Osteoblast (primary cell): Measurements from ENCODE around the gene NPAS3. TPM values are rescaled to one million over a fixed set of nuclear protein-coding genes. Genes with fewer than 3 reads are reported as not detected.

Source experiments
- DNase-seq: peaks from one replicate; pipeline ENCODE4 v3.0.0; 2011; ENCODE audit warnings: low spot score, mixed read lengths; ENCODE audit not compliant: insufficient read length; ENCODE audit errors: missing footprints
- H2AFZ ChIP-seq: 2 replicates; pipeline ENCODE4 v1.6.0; 2011; ENCODE audit warnings: mild to moderate bottlenecking, low read length
- H3K27ac ChIP-seq: 2 replicates; pipeline ENCODE4 v1.5.1; 2011; ENCODE audit warnings: mild to moderate bottlenecking, low read depth, low read length, moderate library complexity
- H3K27me3 ChIP-seq: 2 replicates; pipeline ENCODE4 v1.6.0; 2012; ENCODE audit warnings: mild to moderate bottlenecking, control low read depth, inconsistent platforms, low read length, moderate library complexity; ENCODE audit not compliant: insufficient read depth
- H3K36me3 ChIP-seq: 2 replicates; pipeline ENCODE4 v1.5.1; 2011; ENCODE audit warnings: mild to moderate bottlenecking, low read length, control low read depth, moderate library complexity; ENCODE audit not compliant: insufficient read depth
- H3K4me1 ChIP-seq: 2 replicates; pipeline ENCODE4 v1.5.1; 2011; ENCODE audit warnings: mild to moderate bottlenecking, low read length, control low read depth, moderate library complexity; ENCODE audit not compliant: insufficient read depth
- H3K4me2 ChIP-seq: 2 replicates; pipeline ENCODE4 v1.6.0; 2011; ENCODE audit warnings: mild to moderate bottlenecking, low read length; ENCODE audit not compliant: insufficient read depth
- H3K4me3 ChIP-seq: fragments of 200-600 bp; sonication (generic); 3 replicates; pipeline ENCODE4 v1.5.1; 2012; ENCODE audit warnings: mild to moderate bottlenecking, low read length, inconsistent platforms; ENCODE audit not compliant: insufficient read depth
- H3K79me2 ChIP-seq: 2 replicates; pipeline ENCODE4 v1.6.0; 2012; ENCODE audit warnings: mild to moderate bottlenecking, low read length, control low read depth, inconsistent platforms; ENCODE audit not compliant: insufficient read depth
- H3K9me3 ChIP-seq: 2 replicates; pipeline ENCODE4 v1.5.1; 2011; ENCODE audit warnings: low read depth, low read length, control low read depth
- H4K20me1 ChIP-seq: 2 replicates; pipeline ENCODE4 v1.6.0; 2012; ENCODE audit warnings: mild to moderate bottlenecking, low read length, control low read depth; ENCODE audit not compliant: insufficient read depth
- total RNA-seq: library from RNA; depleted of rRNA; stranded (reverse); fragments of >200 nt; gene quantifications from 2 replicates; pipeline ENCODE4 v1.2.3, GENCODE V29; 2012
- TF ChIP-seq, protein P1 (sequence below): IDR thresholded peaks from 2 replicates; pipeline ENCODE4 v1.5.1; 2011; ENCODE audit warnings: mild to moderate bottlenecking, low read depth, low read length, moderate library complexity; ENCODE audit errors: extremely low read depth

NPAS3 gene
- total RNA-seq, 1 donor: 0.72 TPM

DNA sequence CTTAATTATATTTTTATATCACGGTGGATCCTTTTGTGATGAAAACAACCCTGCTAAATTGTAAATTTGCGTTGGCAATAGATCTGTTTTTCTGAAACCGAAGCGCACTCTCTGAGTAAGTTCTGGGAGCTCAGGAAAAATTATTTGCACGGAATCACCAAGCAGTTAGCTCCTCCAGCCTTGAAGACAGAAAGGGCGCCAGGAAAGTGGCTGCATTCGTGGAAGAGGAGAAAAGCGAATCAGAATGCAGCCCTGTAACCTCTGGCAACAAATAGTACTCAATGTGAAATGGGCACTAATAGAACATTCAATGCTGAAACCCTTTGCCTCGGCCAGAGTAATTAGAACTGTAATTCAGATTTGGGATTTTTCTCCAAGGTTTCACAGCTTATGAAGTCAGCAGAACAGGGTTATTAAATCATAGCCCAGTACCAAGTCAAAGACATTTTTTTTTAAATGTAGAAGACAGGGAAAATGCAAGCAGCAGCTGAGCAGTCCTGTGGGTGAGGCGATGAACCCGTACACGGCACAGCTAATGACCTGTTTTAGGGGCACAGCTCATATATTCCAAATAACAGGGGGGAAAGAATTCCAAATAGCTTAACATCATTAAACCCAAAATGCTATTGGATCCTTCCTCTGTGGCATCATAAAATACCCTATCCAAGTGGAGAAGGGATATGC is 760.8 kb downstream of the NPAS3 start:
- H3K36me3 ChIP-seq: no peaks in the 10 kb centered on the region
- no peaks in the 10 kb centered on the region for H3K27me3 ChIP-seq
- no peak for DNase-seq
- TF ChIP-seq, protein P1, sequence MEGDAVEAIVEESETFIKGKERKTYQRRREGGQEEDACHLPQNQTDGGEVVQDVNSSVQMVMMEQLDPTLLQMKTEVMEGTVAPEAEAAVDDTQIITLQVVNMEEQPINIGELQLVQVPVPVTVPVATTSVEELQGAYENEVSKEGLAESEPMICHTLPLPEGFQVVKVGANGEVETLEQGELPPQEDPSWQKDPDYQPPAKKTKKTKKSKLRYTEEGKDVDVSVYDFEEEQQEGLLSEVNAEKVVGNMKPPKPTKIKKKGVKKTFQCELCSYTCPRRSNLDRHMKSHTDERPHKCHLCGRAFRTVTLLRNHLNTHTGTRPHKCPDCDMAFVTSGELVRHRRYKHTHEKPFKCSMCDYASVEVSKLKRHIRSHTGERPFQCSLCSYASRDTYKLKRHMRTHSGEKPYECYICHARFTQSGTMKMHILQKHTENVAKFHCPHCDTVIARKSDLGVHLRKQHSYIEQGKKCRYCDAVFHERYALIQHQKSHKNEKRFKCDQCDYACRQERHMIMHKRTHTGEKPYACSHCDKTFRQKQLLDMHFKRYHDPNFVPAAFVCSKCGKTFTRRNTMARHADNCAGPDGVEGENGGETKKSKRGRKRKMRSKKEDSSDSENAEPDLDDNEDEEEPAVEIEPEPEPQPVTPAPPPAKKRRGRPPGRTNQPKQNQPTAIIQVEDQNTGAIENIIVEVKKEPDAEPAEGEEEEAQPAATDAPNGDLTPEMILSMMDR: no peak
- H3K4me2 ChIP-seq: peak overlapping the region; percentile 60
- H3K79me2 ChIP-seq: no peaks in the 10 kb centered on the region
- no peaks in the 10 kb centered on the region for H3K4me1 ChIP-seq
- H2AFZ ChIP-seq: peak overlapping the region; percentile 5
- H3K9me3 ChIP-seq: no peaks in the 10 kb centered on the region
- no peaks in the 10 kb centered on the region for H4K20me1 ChIP-seq
- no peak overlapping the region for H3K4me3 ChIP-seq
- no peak overlapping the region for H3K27ac ChIP-seq

- TF ChIP-seq, protein P1: no peak
- Histone ChIP-seq H3K4me1 (no peaks in the 10 kb centered on the region), H3K79me2 (no peaks in the 10 kb centered on the region), H3K27ac (no peak overlapping the region), H3K4me2 (no peak overlapping the region), H3K36me3 (no peaks in the 10 kb centered on the region), H4K20me1 (no peaks in the 10 kb centered on the region), H3K9me3 (no peaks in the 10 kb centered on the region), H2AFZ (no peak overlapping the region), H3K27me3 (no peaks in the 10 kb centered on the region), H3K4me3 (no peak overlapping the region)
- DNase-seq: no peak
Observed at GRCh38 chr14:33700052-33700451, 761.4 kb downstream of the NPAS3 start.

DNA sequence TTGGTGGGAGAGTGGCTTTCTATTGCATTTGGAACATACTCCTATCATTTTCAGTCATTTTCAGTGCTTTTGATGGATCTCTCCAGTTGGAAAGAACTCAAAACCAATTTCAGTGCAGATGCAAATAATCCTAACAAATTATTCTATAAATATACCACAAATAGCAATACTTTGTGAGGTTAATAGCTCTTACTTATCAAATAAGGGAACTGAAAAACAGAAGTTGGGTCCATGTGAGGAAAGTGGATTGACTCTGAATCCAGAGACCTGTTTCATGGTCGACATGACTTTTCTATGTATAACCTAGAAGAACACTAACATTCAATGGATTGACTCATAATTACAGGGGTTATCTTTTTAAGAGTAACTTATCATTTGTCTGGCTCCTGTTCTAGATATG is 763.6 kb downstream of the NPAS3 start:
- H3K4me1 ChIP-seq: no peaks in the 10 kb centered on the region
- H3K4me2 ChIP-seq: no peak overlapping the region
- H3K79me2 ChIP-seq: no peaks in the 10 kb centered on the region
- no peak overlapping the region for H3K27ac ChIP-seq
- H4K20me1 ChIP-seq: no peaks in the 10 kb centered on the region
- TF ChIP-seq, protein P1: no peak
- no peaks in the 10 kb centered on the region for H3K36me3 ChIP-seq
- H3K9me3 ChIP-seq: no peaks in the 10 kb centered on the region
- H3K4me3 ChIP-seq: no peak overlapping the region
- H2AFZ ChIP-seq: no peak overlapping the region
- no peak for DNase-seq
- H3K27me3 ChIP-seq: no peaks in the 10 kb centered on the region

GRCh38 chr14:33704481-33704880 is 765.8 kb downstream of the NPAS3 start:
- no peaks in the 10 kb centered on the region for H3K79me2 ChIP-seq
- H3K4me3 ChIP-seq: no peak overlapping the region
- no peak overlapping the region for H2AFZ ChIP-seq
- H3K36me3 ChIP-seq: no peaks in the 10 kb centered on the region
- no peaks in the 10 kb centered on the region for H3K27me3 ChIP-seq
- H3K27ac ChIP-seq: no peak overlapping the region
- TF ChIP-seq, protein P1: no peak
- H3K4me1 ChIP-seq: peaks cover 4% of the 10 kb centered on the region
- no peaks in the 10 kb centered on the region for H4K20me1 ChIP-seq
- H3K9me3 ChIP-seq: no peaks in the 10 kb centered on the region
- no peak overlapping the region for H3K4me2 ChIP-seq
- no peak for DNase-seq
